ENCODE results near the gene TINAG.

Gene TINAG

DNA sequence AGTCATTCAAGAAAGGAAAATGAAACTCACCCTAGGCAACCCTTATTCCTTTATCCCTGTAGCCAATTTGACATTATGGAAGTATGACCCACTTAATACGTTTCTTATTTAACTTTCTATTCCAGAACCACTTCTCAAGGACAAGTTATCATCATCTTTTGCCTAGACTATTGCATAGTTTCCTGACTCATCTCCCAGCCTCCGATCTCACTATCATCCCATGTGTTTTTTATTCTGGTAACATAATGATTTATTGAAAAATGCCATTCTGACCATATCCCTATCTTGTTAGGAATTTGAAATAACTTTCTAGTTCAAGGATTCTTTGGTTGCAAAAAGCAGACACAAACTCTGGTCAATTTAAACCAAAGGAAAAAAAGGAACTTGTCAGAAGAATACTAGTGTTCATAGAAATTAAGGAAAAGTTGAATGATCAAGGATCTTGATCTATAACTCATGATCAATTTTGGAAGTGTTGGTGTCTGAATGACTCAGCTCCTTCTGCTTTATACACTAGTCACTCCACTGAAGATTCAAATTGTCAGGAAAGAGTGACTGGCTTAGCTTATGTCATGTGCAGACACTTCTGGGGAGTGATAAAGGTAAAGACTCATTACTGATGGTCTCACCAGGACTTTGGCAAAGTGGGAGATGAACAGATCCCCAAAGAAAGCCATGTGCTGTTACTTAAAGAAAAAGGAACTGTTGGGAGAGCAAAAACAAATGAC is 8.5 kb upstream of the TINAG start (continued):
- TF ChIP-seq ZNF391 (tag by site-specific recombination; IDR thresholded peaks at IDR 0.05; ENCODE audit: borderline replicate concordance, low read depth) = no peak
- no peak for TF ChIP-seq ZNF362 (tag by site-specific recombination; IDR thresholded peaks at IDR 0.05)
- no peak for TF ChIP-seq ZNF548 (tag by site-specific recombination; IDR thresholded peaks at IDR 0.05)
- TF ChIP-seq ZNF311 (tag by site-specific recombination; IDR thresholded peaks at IDR 0.05; ENCODE audit: borderline replicate concordance) = no peak
- TF ChIP-seq ZNF596 (tag by site-specific recombination; IDR thresholded peaks at IDR 0.05) = no peak
- TF ChIP-seq, protein P1, sequence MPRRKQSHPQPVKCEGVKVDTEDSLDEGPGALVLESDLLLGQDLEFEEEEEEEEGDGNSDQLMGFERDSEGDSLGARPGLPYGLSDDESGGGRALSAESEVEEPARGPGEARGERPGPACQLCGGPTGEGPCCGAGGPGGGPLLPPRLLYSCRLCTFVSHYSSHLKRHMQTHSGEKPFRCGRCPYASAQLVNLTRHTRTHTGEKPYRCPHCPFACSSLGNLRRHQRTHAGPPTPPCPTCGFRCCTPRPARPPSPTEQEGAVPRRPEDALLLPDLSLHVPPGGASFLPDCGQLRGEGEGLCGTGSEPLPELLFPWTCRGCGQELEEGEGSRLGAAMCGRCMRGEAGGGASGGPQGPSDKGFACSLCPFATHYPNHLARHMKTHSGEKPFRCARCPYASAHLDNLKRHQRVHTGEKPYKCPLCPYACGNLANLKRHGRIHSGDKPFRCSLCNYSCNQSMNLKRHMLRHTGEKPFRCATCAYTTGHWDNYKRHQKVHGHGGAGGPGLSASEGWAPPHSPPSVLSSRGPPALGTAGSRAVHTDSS (tag by site-specific recombination; IDR thresholded peaks at IDR 0.05) = no peak
- TF ChIP-seq ZNF530 (tag by site-specific recombination; IDR thresholded peaks at IDR 0.05; ENCODE audit: low read depth) = no peak
- no peak for TF ChIP-seq REPIN1 (tag by site-specific recombination; IDR thresholded peaks at IDR 0.05; ENCODE audit: low read depth)
- no peak for TF ChIP-seq FEZF1 (tag by site-specific recombination; IDR thresholded peaks at IDR 0.05)
- TF ChIP-seq ZNF549 (tag by site-specific recombination; IDR thresholded peaks at IDR 0.05) = no peak
- no peak for TF ChIP-seq ZNF488 (tag by site-specific recombination; IDR thresholded peaks at IDR 0.05)
- no peak for TF ChIP-seq ZNF843 (tag by site-specific recombination; IDR thresholded peaks at IDR 0.05)
- TF ChIP-seq ZNF704 (tag by site-specific recombination; IDR thresholded peaks at IDR 0.05) = no peak
- no peak for TF ChIP-seq ZNF514 (tag by site-specific recombination; IDR thresholded peaks at IDR 0.05)
- no peak for TF ChIP-seq ZNF175 (tag by site-specific recombination; IDR thresholded peaks at IDR 0.05)

DNA sequence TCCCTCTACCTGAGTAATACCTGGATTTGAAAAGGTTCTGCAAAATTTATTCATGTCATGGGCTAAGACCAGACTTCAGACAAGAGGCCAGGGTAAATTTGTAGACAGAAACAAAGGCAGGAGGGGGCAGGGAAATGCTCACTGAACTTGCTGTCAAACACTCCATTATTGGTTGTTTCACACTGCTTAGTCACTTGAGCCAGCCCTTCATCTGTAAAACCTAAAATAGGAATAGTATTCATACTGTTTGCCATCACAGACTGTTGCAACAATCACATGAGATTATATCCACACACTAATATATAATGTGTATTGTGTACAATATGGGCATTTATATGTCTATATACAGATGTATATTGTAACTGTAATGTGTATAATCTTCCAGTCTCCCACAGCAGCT is 6.5 kb upstream of the TINAG start:
- Histone ChIP-seq H3K36me3 (ENCODE audit: control insufficient read depth in 2 of 2, insufficient read depth in 1 of 2, low read length in 2 of 2) (no peaks in the 10 kb centered on the region), H3K9me3 (ENCODE audit: control insufficient read depth, insufficient read depth, low read depth, low read length) (no peaks in the 10 kb centered on the region), H3K4me1 (ENCODE audit: control insufficient read depth, insufficient read depth, low read length) (no peaks in the 10 kb centered on the region), H3K4me3 (ENCODE audit: low read depth, low read length) (no peak overlapping the region), H3K27ac (ENCODE audit: extremely low read depth, low read depth, low read length) (no peak overlapping the region)
- ChIA-PET POLR2A (no interaction called here), CTCF (interaction anchor here (0.5 to 0.9 kb wide), 4 partner anchors 9 to 382 kb away, joined by 3 to 6 read pairs (median 3); no protein-coding TSS in a partner anchor)
- TF ChIP-seq ZNF658 (tag by site-specific recombination; IDR thresholded peaks at IDR 0.05) (no peak), ZNF433 (tag by site-specific recombination; IDR thresholded peaks at IDR 0.05; ENCODE audit: low read depth) (no peak), ZBTB10 (tag by site-specific recombination; IDR thresholded peaks at IDR 0.05) (no peak), KLF10 (tag by site-specific recombination; IDR thresholded peaks at IDR 0.05) (no peak), ZNF544 (tag by site-specific recombination; IDR thresholded peaks at IDR 0.05) (no peak), ZNF391 (tag by site-specific recombination; IDR thresholded peaks at IDR 0.05; ENCODE audit: borderline replicate concordance, low read depth) (no peak), ZIC2 (tag by site-specific recombination; IDR thresholded peaks at IDR 0.05) (no peak), ZNF148 (tag by site-specific recombination; IDR thresholded peaks at IDR 0.05; ENCODE audit: borderline replicate concordance) (no peak), ZNF184 (tag by site-specific recombination; IDR thresholded peaks at IDR 0.05) (no peak), RBAK (tag by site-specific recombination; IDR thresholded peaks at IDR 0.05) (no peak), KLF1 (tag by site-specific recombination; IDR thresholded peaks at IDR 0.05) (no peak)
- TF ChIP-seq, protein P2, sequence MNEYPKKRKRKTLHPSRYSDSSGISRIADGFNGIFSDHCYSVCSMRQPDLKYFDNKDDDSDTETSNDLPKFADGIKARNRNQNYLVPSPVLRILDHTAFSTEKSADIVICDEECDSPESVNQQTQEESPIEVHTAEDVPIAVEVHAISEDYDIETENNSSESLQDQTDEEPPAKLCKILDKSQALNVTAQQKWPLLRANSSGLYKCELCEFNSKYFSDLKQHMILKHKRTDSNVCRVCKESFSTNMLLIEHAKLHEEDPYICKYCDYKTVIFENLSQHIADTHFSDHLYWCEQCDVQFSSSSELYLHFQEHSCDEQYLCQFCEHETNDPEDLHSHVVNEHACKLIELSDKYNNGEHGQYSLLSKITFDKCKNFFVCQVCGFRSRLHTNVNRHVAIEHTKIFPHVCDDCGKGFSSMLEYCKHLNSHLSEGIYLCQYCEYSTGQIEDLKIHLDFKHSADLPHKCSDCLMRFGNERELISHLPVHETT (tag by site-specific recombination; IDR thresholded peaks at IDR 0.05) = no peak

All from HEK293 (cell line).